Measurements from ENCODE around the gene EPHB2.

GRCh38 chr1:22832414-22832786, 121.8 kb downstream of the EPHB2 start:
- TF ChIP-seq MAX (IDR thresholded peaks at IDR 0.05) = no peak
- TF ChIP-seq TCF12 (IDR thresholded peaks at IDR 0.05; ENCODE audit: low read depth) = no peak
- no peak for TF ChIP-seq REST (IDR thresholded peaks at IDR 0.05; ENCODE audit: low read depth)
- no peak for TF ChIP-seq EGR1 (IDR thresholded peaks at IDR 0.05)
- no peak for TF ChIP-seq EP300 (IDR thresholded peaks at IDR 0.05; ENCODE audit: borderline replicate concordance)
- no peak for TF ChIP-seq TEAD4 (IDR thresholded peaks at IDR 0.05)
- TF ChIP-seq TAF1 (IDR thresholded peaks at IDR 0.05; ENCODE audit: low read depth) = no peak
- TF ChIP-seq NFIC (IDR thresholded peaks at IDR 0.05) = no peak
- TF ChIP-seq CREB1 (IDR thresholded peaks at IDR 0.05; ENCODE audit: low read depth) = no peak
- no peak for TF ChIP-seq USF1 (IDR thresholded peaks at IDR 0.05)
- no peak for TF ChIP-seq FOXM1 (IDR thresholded peaks at IDR 0.05; ENCODE audit: borderline replicate concordance, low read depth)
- TF ChIP-seq YY1 (IDR thresholded peaks at IDR 0.05; ENCODE audit: low read depth) = no peak
- no peak for TF ChIP-seq ZBTB7A (IDR thresholded peaks at IDR 0.05; ENCODE audit: low read depth)
- TF ChIP-seq RAD21 (IDR thresholded peaks at IDR 0.05; ENCODE audit: low read depth) = no peak

Measured in Ishikawa (cell line).